PC-9 (cell line): Measurements from ENCODE around the gene NDST3. TPM values are rescaled to one million over a fixed set of nuclear protein-coding genes. Genes with fewer than 3 reads are reported as not detected.

Experiments
- BruUV-seq: library from RNA; stranded (reverse); fragments of 400-500 nt; replicated peaks from 2 replicates; lab custom pipeline; 2021; lab: Mats Ljungman, UMichigan
- CTCF ChIA-PET: fragments of 300-600 bp; sonication (Branson Sonifier 250); formaldehyde crosslinking; loops from one replicate; lab custom pipeline; 2022; ENCODE audit warnings: antibody characterized with exemption; lab: Charles Lee
- POLR2A ChIA-PET: fragments of 300-600 bp; sonication (Branson Sonifier 250); formaldehyde crosslinking; loops from one replicate; lab custom pipeline; 2022; ENCODE audit warnings: antibody characterized with exemption; ENCODE audit not compliant: unreplicated experiment; lab: Charles Lee
- DNase-seq, 2 experiments: peaks; one replicate each; pipeline versions ENCODE4 v3.0.0 to v3.0.0-alpha.2; 2015 to 2022; ENCODE audit warnings: mixed read lengths in 1 of 2
- H2AFZ ChIP-seq: fragments of 200-600 bp; sonication (generic); 2 replicates; pipeline ENCODE4 v1.8.1; 2017; ENCODE audit warnings: antibody characterized with exemption
- H3F3A ChIP-seq: fragments of 200-600 bp; sonication (generic); 2 replicates; pipeline ENCODE4 v1.8.1; 2017; ENCODE audit warnings: antibody characterized with exemption, mild to moderate bottlenecking, low read depth; ENCODE audit not compliant: insufficient read depth
- H3K27ac ChIP-seq: fragments of 200-600 bp; sonication (generic); 2 replicates; pipeline ENCODE4 v1.6.1; 2016; ENCODE audit warnings: mixed run types
- H3K27me3 ChIP-seq: fragments of 200-600 bp; sonication (generic); 2 replicates; pipeline ENCODE4 v1.6.1; 2016; ENCODE audit warnings: low read depth, mixed run types; ENCODE audit not compliant: insufficient read depth
- H3K36me3 ChIP-seq: fragments of 200-600 bp; sonication (generic); 2 replicates; pipeline ENCODE4 v1.6.1; 2016; ENCODE audit warnings: low read depth, mixed run types
- H3K4me1 ChIP-seq: fragments of 200-600 bp; sonication (generic); replicated peaks from 2 replicates; pipeline ENCODE4 v1.6.1; 2016; ENCODE audit warnings: mixed run types; ENCODE audit not compliant: insufficient read depth
- H3K4me2 ChIP-seq: fragments of 200-600 bp; sonication (generic); 2 replicates; pipeline ENCODE4 v1.6.1; 2017; ENCODE audit warnings: mixed run types
- H3K4me3 ChIP-seq: fragments of 200-600 bp; sonication (generic); 2 replicates; pipeline ENCODE4 v1.6.1; 2016; ENCODE audit warnings: mixed run types
- H3K79me2 ChIP-seq: fragments of 200-600 bp; sonication (generic); 2 replicates; pipeline ENCODE4 v1.6.1; 2017; ENCODE audit warnings: low read depth, mixed run types
- H3K9me2 ChIP-seq: fragments of 200-600 bp; sonication (generic); 2 replicates; pipeline ENCODE4 v1.8.1; 2017; ENCODE audit warnings: mild to moderate bottlenecking; ENCODE audit not compliant: insufficient read depth
- H3K9me3 ChIP-seq: fragments of 200-600 bp; sonication (generic); 2 replicates; pipeline ENCODE4 v1.8.1; 2016; ENCODE audit warnings: low read depth; ENCODE audit not compliant: insufficient read depth
- H4K20me1 ChIP-seq: fragments of 200-600 bp; sonication (generic); 2 replicates; pipeline ENCODE4 v1.8.1; 2017; ENCODE audit not compliant: insufficient read depth
- CTCF ChIP-seq: fragments of 200-600 bp; sonication (generic); conservative IDR thresholded peaks from 2 replicates; pipeline ENCODE4 v1.6.1; 2017; ENCODE audit warnings: mixed run types, antibody characterized with exemption, mild to moderate bottlenecking, moderate library complexity
- EZH2 ChIP-seq: fragments of 200-600 bp; sonication (generic); IDR thresholded peaks from 2 replicates; pipeline ENCODE4 v1.8.0; 2017; ENCODE audit warnings: antibody characterized with exemption, low read depth
- intact Hi-C: fragments of 100-400 bp; cut with micrococcal nuclease; formaldehyde crosslinking; loops from one replicate; pipeline ENCODE4 v1.10.0; 2022; ENCODE audit not compliant: unreplicated experiment
- total RNA-seq: library from RNA; stranded (reverse); gene quantifications from 2 replicates; pipeline ENCODE4 v1.2.3, GENCODE V29; 2021

The NDST3 gene
- total RNA-seq, 1 experiment from 2014 or later: 0.15 TPM

- H2AFZ ChIP-seq: no peak overlapping the region
- H3K9me2 ChIP-seq: no peaks in the 10 kb centered on the region
- CTCF ChIA-PET: no interaction called here
- H3K4me2 ChIP-seq: no peak overlapping the region
- no peaks in the 10 kb centered on the region for H3K27me3 ChIP-seq
- H3K27ac ChIP-seq: no peak overlapping the region
- BruUV-seq: no TSS peak
- intact Hi-C loops: no loop called here
- no peaks in the 10 kb centered on the region for H3K4me1 ChIP-seq
- H3K4me3 ChIP-seq: no peak overlapping the region
- TF ChIP-seq CTCF (no peak), EZH2 (no peak)
- POLR2A ChIA-PET: no interaction called here
- no peaks in the 10 kb centered on the region for H3K9me3 ChIP-seq
- H4K20me1 ChIP-seq: no peaks in the 10 kb centered on the region
- H3K79me2 ChIP-seq: no peaks in the 10 kb centered on the region
- DNase-seq: no peak
- H3F3A ChIP-seq: no peaks in the 10 kb centered on the region
- H3K36me3 ChIP-seq: no peaks in the 10 kb centered on the region
Measured at GRCh38 chr4:118226311-118227010, 192.2 kb downstream of the NDST3 start.

- no peaks in the 10 kb centered on the region for H3K9me2 ChIP-seq
- H3K4me3 ChIP-seq: no peak overlapping the region
- no peaks in the 10 kb centered on the region for H3F3A ChIP-seq
- TF ChIP-seq CTCF (no peak), EZH2 (no peak)
- ChIA-PET CTCF (no interaction called here), POLR2A (no interaction called here)
- H4K20me1 ChIP-seq: no peaks in the 10 kb centered on the region
- H3K27ac ChIP-seq: no peak overlapping the region
- H3K27me3 ChIP-seq: no peaks in the 10 kb centered on the region
- H3K4me1 ChIP-seq: no peaks in the 10 kb centered on the region
- DNase-seq: no peak
- no peaks in the 10 kb centered on the region for H3K79me2 ChIP-seq
- H3K9me3 ChIP-seq: no peaks in the 10 kb centered on the region
- no peak overlapping the region for H2AFZ ChIP-seq
- intact Hi-C loops: no loop called here
- H3K36me3 ChIP-seq: no peaks in the 10 kb centered on the region
- H3K4me2 ChIP-seq: no peak overlapping the region
- no TSS peak for BruUV-seq
Measured at GRCh38 chr4:118235566-118236120, 201.4 kb downstream of the NDST3 start.

- intact Hi-C loops: no loop called here
- no peaks in the 10 kb centered on the region for H3K4me1 ChIP-seq
- no peaks in the 10 kb centered on the region for H3K9me2 ChIP-seq
- no peaks in the 10 kb centered on the region for H3K79me2 ChIP-seq
- H3K4me3 ChIP-seq: no peak overlapping the region
- DNase-seq: no peak
- CTCF ChIA-PET: no interaction called here
- H4K20me1 ChIP-seq: no peaks in the 10 kb centered on the region
- H3F3A ChIP-seq: no peaks in the 10 kb centered on the region
- TF ChIP-seq EZH2 (no peak), CTCF (no peak)
- H3K27ac ChIP-seq: no peak overlapping the region
- BruUV-seq: no TSS peak
- no peak overlapping the region for H2AFZ ChIP-seq
- no peaks in the 10 kb centered on the region for H3K27me3 ChIP-seq
- H3K9me3 ChIP-seq: no peaks in the 10 kb centered on the region
- H3K4me2 ChIP-seq: no peak overlapping the region
- no peaks in the 10 kb centered on the region for H3K36me3 ChIP-seq
- POLR2A ChIA-PET: no interaction called here
Measured at GRCh38 chr4:118237531-118237930, 203.2 kb downstream of the NDST3 start.
